HG02759 (cell line): ENCODE measurements around the gene NIPAL4.

ENCODE experiments used
- ATAC-seq: cut with Tn5 transposase; IDR thresholded peaks from one replicate; pipeline ENCODE4 v1.9.1; 2021; ENCODE audit warnings: mild to moderate bottlenecking, moderate library complexity; ENCODE audit not compliant: unreplicated experiment

NIPAL4 gene

DNA sequence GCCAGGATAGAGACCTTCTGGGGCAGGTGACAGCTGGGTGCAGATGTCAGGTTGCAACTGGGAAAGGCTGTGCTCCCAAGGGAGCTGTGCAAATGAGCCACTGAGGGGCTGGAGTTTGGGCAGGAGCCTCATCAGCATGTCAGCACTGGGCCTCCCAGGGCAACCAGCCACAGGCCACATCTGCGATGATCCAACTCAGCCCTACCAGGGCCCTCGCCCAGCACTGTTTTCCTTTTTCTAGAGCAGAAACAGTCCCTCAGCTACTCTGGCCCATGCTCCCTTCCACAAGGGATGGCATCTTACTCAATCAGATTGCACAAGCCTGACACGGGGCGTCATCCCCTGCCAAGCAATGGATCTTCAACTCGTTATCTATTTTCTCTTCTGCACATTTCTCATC is 24.8 kb downstream of the NIPAL4 start:
- no peak for ATAC-seq

DNA sequence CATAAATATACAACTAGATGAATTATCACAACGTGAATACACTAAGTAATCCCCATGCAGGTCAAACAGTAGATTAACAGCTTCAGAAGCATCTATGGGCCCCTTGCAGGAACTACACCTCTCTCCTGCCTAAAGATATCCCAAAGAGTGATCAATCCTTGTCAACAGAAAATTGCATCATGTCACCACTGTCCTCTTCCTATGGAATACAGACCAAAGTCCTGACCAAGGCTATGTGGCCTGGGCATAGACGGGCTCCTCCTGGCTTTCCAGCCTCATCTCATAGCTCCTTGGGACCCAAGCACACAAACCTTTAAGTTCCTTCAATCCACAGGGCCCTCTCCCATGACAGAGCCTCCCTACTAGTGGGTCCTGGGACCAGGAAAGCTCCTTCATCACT is 25.3 kb downstream of the NIPAL4 start:
- no peak for ATAC-seq

DNA sequence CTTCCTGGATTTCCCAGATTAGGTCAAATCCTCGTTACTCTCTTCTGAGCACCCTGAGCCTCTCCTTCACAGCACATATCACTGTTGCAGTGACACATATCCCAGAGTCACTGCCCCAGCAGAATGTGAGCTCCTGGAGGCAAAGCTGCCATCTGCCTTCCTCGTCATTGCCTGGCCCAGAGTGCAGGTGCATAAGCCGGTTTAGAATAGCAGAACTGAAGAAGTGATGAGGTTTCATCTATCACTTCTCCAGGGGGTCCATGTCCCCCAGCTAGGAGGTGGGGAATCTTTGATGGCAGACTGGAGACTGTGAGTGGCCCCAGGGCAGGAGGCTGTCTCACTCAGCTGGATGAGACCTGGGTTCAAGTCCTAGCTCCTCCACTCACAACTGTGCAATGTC is 25.8 kb downstream of the NIPAL4 start:
- ATAC-seq = peak; percentile 36

GRCh38 chr5:157486221-157486681 is 26.2 kb downstream of the NIPAL4 start:
- ATAC-seq = peak; percentile 51

DNA sequence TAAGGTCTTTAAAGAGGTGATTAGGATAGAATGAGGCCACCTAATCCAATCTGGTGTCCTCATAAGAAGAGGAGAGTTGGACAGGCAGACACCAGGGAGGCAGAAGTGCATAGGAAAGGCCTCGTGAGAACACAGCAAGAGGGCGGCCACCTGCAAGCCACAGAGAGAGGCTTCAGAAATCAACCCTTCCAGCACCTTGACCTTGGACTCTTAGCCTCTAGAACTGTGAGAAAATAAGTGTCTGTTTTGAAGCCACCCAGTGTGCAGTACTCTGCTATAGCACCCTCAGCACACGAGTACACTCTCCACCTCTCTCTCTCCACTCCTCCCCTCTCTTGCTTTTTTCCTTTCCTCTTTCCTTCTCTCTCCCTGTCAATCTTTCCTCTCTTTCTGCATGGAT is 26.8 kb downstream of the NIPAL4 start:
- peak; percentile 41 for ATAC-seq

GRCh38 chr5:157487358-157487757 is 27.3 kb downstream of the NIPAL4 start:
- ATAC-seq = peak; percentile 58

GRCh38 chr5:157491471-157491995 is 31.5 kb downstream of the NIPAL4 start:
- ATAC-seq = no peak

GRCh38 chr5:157492886-157493285 is 32.9 kb downstream of the NIPAL4 start:
- no peak for ATAC-seq

DNA sequence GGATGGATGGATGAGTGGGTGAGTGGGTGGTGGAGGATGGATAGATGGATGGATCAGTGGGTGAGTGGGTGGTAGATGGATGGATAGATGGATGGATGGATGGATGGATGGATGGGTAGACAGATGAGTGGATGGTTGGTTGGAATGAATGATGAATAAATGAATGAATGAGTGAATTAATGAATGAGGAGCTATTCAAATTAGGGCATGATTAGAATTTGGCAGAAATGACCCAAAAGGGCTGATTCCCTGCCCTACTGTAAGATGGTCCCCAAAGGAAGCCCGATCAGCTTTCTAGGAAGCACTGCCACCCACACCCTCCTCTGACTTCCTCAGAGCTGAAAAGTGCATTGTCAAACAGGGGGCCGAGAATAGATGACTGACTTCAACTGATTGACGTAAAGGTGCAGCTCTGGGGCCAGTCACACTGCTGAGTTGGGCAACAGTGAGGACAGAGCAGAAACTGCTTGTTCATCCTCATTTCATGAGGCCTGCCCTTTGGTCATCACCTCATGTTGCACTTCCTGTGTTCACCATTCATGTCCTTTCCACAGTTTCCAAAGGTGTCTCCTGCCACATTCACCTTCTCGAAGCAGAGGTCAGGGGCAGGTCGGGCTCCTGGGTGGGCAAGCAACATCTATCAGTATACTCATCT is 34.3 kb downstream of the NIPAL4 start:
- ATAC-seq = no peak

GRCh38 chr5:157496864-157497263 is 36.9 kb downstream of the NIPAL4 start:
- no peak for ATAC-seq

- ATAC-seq = no peak
Measured at GRCh38 chr5:157497875-157498611, 38.0 kb downstream of the NIPAL4 start.

GRCh38 chr5:157502143-157502647 is 42.2 kb downstream of the NIPAL4 start:
- ATAC-seq = peak; percentile 75

GRCh38 chr5:157504053-157504452 is 44.0 kb downstream of the NIPAL4 start:
- ATAC-seq = no peak

DNA sequence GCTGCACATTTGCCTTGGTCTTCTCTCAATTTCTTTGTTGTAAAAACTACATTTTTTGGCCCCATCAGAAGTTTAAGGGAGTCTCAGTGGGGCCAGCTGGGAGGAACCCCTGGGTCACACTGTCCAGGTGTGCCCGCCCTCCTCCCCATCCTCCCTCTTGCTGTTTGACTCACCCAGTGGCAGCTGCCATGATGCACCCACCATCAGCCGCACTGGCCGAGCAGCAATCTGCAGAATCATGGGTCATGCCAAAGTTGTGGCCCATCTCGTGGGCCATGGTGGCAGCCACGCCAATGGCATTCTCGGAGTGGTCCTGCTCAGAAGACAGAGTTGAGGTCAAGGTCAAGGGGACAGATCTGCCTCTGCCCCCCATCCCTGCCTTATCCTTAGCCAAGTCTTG is 45.5 kb downstream of the NIPAL4 start:
- ATAC-seq = no peak

GRCh38 chr5:157506066-157506590 is 46.1 kb downstream of the NIPAL4 start:
- ATAC-seq = no peak

GRCh38 chr5:157506981-157507780 is 47.2 kb downstream of the NIPAL4 start:
- ATAC-seq = no peak

GRCh38 chr5:157509093-157509492 is 49.1 kb downstream of the NIPAL4 start:
- ATAC-seq = no peak

GRCh38 chr5:157509587-157509986 is 49.6 kb downstream of the NIPAL4 start:
- no peak for ATAC-seq

- ATAC-seq = no peak
Measured at GRCh38 chr5:157510682-157511081, 50.7 kb downstream of the NIPAL4 start.

- no peak for ATAC-seq
Measured at GRCh38 chr5:157511651-157512644, 51.9 kb downstream of the NIPAL4 start.
